A549 (cell line): Measurements from ENCODE around the gene SIVA1. TPM values are rescaled to one million over a fixed set of nuclear protein-coding genes. Genes with fewer than 3 reads are reported as not detected.

ENCODE experiments used
- ATAC-seq, 2 experiments: fragments of 200-7000 bp in 1 of 2; fragments of >200 bp in 1 of 2; cut with Nextera tagmentation in 1 of 2; cut with Tn5 transposase in 1 of 2; 3 replicates each; pipeline versions ENCODE4 v1.8.0 to v1.9.1; 2018 to 2020; ENCODE audit warnings: mild to moderate bottlenecking in 1 of 2, moderate library complexity in 1 of 2
- CTCF ChIA-PET: fragments of 300-600 bp; sonication (Branson Sonifier 250); formaldehyde crosslinking; extraction: SDS; loops from one replicate; lab custom pipeline; 2021; ENCODE audit warnings: antibody characterized with exemption, inconsistent platforms; lab: Yijun Ruan, JAX
- POLR2A ChIA-PET: fragments of 350-600 bp; formaldehyde crosslinking; extraction: SDS; loops from one replicate; lab custom pipeline; 2021; ENCODE audit warnings: antibody characterized with exemption, inconsistent platforms; lab: Yijun Ruan, JAX
- DNase-seq, 2 experiments: peaks; one replicate each; pipeline versions ENCODE4 v3.0.0 to v3.0.0-alpha.2; 2011 to 2016; ENCODE audit warnings: low read depth in 1 of 2, low spot score in 1 of 2
- FAIRE-seq: peaks from 2 replicates; lab custom pipeline; 2011; peaks lifted over from hg19 to GRCh38; lab: Jason Lieb, UNC
- H3K27ac ChIP-seq, 2 experiments: fragments of >200 bp; sonication (Bioruptor Twin); formaldehyde crosslinking; 3 replicates each; pipeline ENCODE4 v1.5.1; 2016 to 2017
- H3K4me1 ChIP-seq: fragments of >200 bp; sonication (Bioruptor Twin); formaldehyde crosslinking; 3 replicates; pipeline ENCODE4 v1.6.1; 2016
- H3K4me2 ChIP-seq: fragments of >200 bp; sonication (Bioruptor Twin); formaldehyde crosslinking; 3 replicates; pipeline ENCODE4 v1.6.1; 2016
- H3K4me3 ChIP-seq: fragments of >200 bp; sonication (Bioruptor Twin); formaldehyde crosslinking; 3 replicates; pipeline ENCODE4 v1.5.1; 2016
- H3K9me3 ChIP-seq: fragments of >200 bp; sonication (Bioruptor Twin); formaldehyde crosslinking; 3 replicates; pipeline ENCODE4 v1.6.1; 2016
- BHLHE40 ChIP-seq: IDR thresholded peaks from 2 replicates; pipeline ENCODE4 v1.6.1; 2012; ENCODE audit warnings: low read depth, low read length, inconsistent platforms
- CBX2 ChIP-seq: fragments of 200-600 bp; sonication (generic); IDR thresholded peaks from 2 replicates; pipeline ENCODE4 v1.6.1; 2016; ENCODE audit warnings: low read depth, mild to moderate bottlenecking, borderline replicate concordance
- CBX8 ChIP-seq: fragments of 200-600 bp; sonication (generic); IDR thresholded peaks from 2 replicates; pipeline ENCODE4 v1.6.1; 2016
- CEBPB ChIP-seq, 2 experiments: fragments of >200 bp in 1 of 2; sonication (Bioruptor Twin) in 1 of 2; formaldehyde crosslinking in 1 of 2; IDR thresholded peaks; 2 replicates each; pipeline ENCODE4 v1.6.1; 2012 to 2016
- CHD4 ChIP-seq: fragments of 200-600 bp; sonication (generic); IDR thresholded peaks from 2 replicates; pipeline ENCODE4 v1.6.1; 2016; ENCODE audit warnings: antibody characterized with exemption, mild to moderate bottlenecking, borderline replicate concordance
- HEYL ChIP-seq: fragments of 250-450 bp; sonication (Bioruptor Pico); IDR thresholded peaks from 2 replicates; pipeline ENCODE4 v1.8.0; 2021; ENCODE audit warnings: mild to moderate bottlenecking, moderate library complexity
- HOXA7 ChIP-seq: fragments of 250-450 bp; sonication (Bioruptor Pico); IDR thresholded peaks from 2 replicates; pipeline ENCODE4 v1.5.0; 2020; ENCODE audit warnings: mild to moderate bottlenecking, moderate library complexity
- JUNB ChIP-seq: fragments of >200 bp; sonication (Bioruptor Twin); formaldehyde crosslinking; IDR thresholded peaks from 2 replicates; pipeline ENCODE4 v1.6.1; 2016
- KDM1A ChIP-seq: fragments of 200-600 bp; sonication (generic); IDR thresholded peaks from 2 replicates; pipeline ENCODE4 v1.6.1; 2016; ENCODE audit warnings: low read depth, mild to moderate bottlenecking
- MAZ ChIP-seq: fragments of 150-350 bp; IDR thresholded peaks from 2 replicates; pipeline ENCODE4 v1.6.1; 2014; ENCODE audit warnings: antibody characterized with exemption, low read depth, low read length, borderline replicate concordance
- MYC ChIP-seq: IDR thresholded peaks from 2 replicates; pipeline ENCODE4 v1.6.1; 2012; ENCODE audit warnings: mild to moderate bottlenecking, inconsistent platforms, low read length, improper control_type of control experiment, borderline replicate concordance
- NFE2L2 ChIP-seq: fragments of 150-350 bp; conservative IDR thresholded peaks from 2 replicates; pipeline ENCODE4 v1.6.1; 2014; ENCODE audit warnings: low read length
- NR3C1 ChIP-seq: fragments of >200 bp; sonication (Bioruptor Twin); formaldehyde crosslinking; IDR thresholded peaks from 3 replicates; pipeline ENCODE4 v1.6.1; 2017
- PHF8 ChIP-seq: fragments of 200-600 bp; sonication (generic); IDR thresholded peaks from 2 replicates; pipeline ENCODE4 v1.6.1; 2016; ENCODE audit warnings: low read depth, mild to moderate bottlenecking, antibody characterized with exemption, moderate library complexity, borderline replicate concordance
- RAD21 ChIP-seq, 2 experiments: fragments of >200 bp in 1 of 2; sonication (Bioruptor Twin) in 1 of 2; formaldehyde crosslinking in 1 of 2; IDR thresholded peaks in 1 of 2; conservative IDR thresholded peaks in 1 of 2; 2 replicates in 1 of 2; 3 replicates in 1 of 2; pipeline ENCODE4 v1.6.1; 2012 to 2018; ENCODE audit warnings: inconsistent platforms in 1 of 2
- RARB ChIP-seq: fragments of 250-450 bp; sonication (Bioruptor Pico); IDR thresholded peaks from 2 replicates; pipeline ENCODE4 v1.8.0; 2021; ENCODE audit warnings: mild to moderate bottlenecking, moderate library complexity
- RCOR1 ChIP-seq: fragments of 150-350 bp; IDR thresholded peaks from 2 replicates; pipeline ENCODE4 v1.6.1; 2014; ENCODE audit warnings: antibody characterized with exemption, low read length, low read depth
- RFX5 ChIP-seq: fragments of 450-650 bp; IDR thresholded peaks from 2 replicates; pipeline ENCODE4 v1.7.1; 2014; ENCODE audit warnings: antibody characterized with exemption, mild to moderate bottlenecking, moderate library complexity
- TFCP2L1 ChIP-seq: fragments of 250-450 bp; sonication (Bioruptor Pico); IDR thresholded peaks from 2 replicates; pipeline ENCODE4 v1.5.0; 2021; ENCODE audit warnings: mild to moderate bottlenecking
- TP53 ChIP-seq: fragments of 250-450 bp; sonication (Bioruptor Pico); IDR thresholded peaks from 2 replicates; pipeline ENCODE4 v1.5.0; 2021; ENCODE audit warnings: mild to moderate bottlenecking, moderate library complexity
- ZC3H11A ChIP-seq: fragments of 450-650 bp; IDR thresholded peaks from 2 replicates; pipeline ENCODE4 v1.6.1; 2014; ENCODE audit warnings: antibody characterized with exemption, mild to moderate bottlenecking
- ZFP36 ChIP-seq: fragments of 450-650 bp; IDR thresholded peaks from 2 replicates; pipeline ENCODE4 v1.6.1; 2014; ENCODE audit warnings: borderline replicate concordance; ENCODE audit not compliant: partially characterized antibody
- WGBS: methylation state at CpG from one replicate; pipeline ENCODE4 v1.1.6; 2017; ENCODE audit errors: missing lambda C conversion rate; 5-methylcytosine and 5-hydroxymethylcytosine counted together
- polyA plus RNA-seq, 4 experiments: library from polyadenylated mRNA; depleted of rRNA in 3 of 4; stranded (reverse); fragments of >200 nt; fragmentation: RNase III in 1 of 4; extraction: RNeasy Plus Mini Kit Qiagen cat#74134 plus additional on column Dnase treatment in 1 of 4; gene quantifications; 2 replicates in 3 of 4; 3 replicates in 1 of 4; pipeline ENCODE4 v1.2.3, GENCODE V29; 2011 to 2017
- TF ChIP-seq, protein P1 (sequence below): fragments of 450-650 bp; IDR thresholded peaks from 2 replicates; pipeline ENCODE4 v1.6.1; 2014; ENCODE audit warnings: antibody characterized with exemption
- TF ChIP-seq, protein P2 (sequence below): fragments of >200 bp; sonication (Bioruptor Twin); formaldehyde crosslinking; IDR thresholded peaks from 2 replicates; pipeline ENCODE4 v1.6.1; 2016
- TF ChIP-seq, protein P3 (sequence below): IDR thresholded peaks from 2 replicates; pipeline ENCODE4 v1.6.1; 2012
- TF ChIP-seq, protein P4 (sequence below): fragments of >200 bp; sonication (Bioruptor Twin); formaldehyde crosslinking; IDR thresholded peaks from 3 replicates; pipeline ENCODE4 v1.6.1; 2016

Gene SIVA1
- polyA plus RNA-seq, 2 of the 4 experiments (the other 2 are of a cell fraction): 90.0 to 169 TPM

DNA sequence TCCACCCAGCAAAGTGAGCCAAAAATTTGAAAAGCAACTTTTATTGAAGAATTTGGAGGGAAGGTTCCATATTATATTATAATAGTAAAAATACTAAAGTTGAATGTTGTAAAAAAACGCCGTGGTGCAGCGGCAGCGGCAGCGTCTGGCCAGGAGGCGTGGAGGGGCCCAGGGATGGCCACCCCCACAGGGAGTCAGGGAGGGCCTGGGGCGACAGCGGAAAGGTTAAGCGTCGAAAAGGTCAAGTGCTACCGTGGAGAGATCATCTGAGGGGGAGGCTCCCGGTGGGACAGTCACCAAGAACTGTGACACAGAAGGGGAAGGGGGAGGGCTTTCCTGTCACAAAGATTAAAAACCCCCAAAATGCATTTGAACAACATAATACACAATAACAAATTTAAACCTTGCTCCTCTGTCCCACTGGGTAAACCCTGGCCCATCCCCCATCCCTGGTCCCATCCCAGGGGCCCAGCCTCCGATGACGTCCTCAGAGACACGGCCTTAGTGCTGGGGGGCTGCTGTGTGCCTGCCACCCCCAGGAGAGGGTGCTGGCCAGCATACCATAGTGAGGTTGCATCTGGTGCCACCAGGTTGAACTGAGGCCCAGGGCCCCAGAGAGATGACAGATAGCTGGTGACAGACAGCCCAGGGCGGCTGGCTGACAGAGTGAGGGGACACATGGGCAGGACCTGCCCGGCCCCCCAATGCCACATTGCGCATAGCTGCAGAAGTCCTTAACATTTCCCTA lies 16.6 kb downstream of the SIVA1 start:
- ATAC-seq: no peak
- no peak for FAIRE-seq
- TF ChIP-seq RARB (CRISPR knock-in tag) (no peak), MYC (no peak), NFE2L2 (no peak), MAZ (no peak), JUNB (no peak), TP53 (CRISPR knock-in tag) (no peak), PHF8 (no peak), BHLHE40 (no peak), CBX2 (no peak), CBX8 (no peak), RCOR1 (no peak)
- TF ChIP-seq, protein P1, sequence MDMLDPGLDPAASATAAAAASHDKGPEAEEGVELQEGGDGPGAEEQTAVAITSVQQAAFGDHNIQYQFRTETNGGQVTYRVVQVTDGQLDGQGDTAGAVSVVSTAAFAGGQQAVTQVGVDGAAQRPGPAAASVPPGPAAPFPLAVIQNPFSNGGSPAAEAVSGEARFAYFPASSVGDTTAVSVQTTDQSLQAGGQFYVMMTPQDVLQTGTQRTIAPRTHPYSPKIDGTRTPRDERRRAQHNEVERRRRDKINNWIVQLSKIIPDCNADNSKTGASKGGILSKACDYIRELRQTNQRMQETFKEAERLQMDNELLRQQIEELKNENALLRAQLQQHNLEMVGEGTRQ: no peak
- TF ChIP-seq, protein P2, sequence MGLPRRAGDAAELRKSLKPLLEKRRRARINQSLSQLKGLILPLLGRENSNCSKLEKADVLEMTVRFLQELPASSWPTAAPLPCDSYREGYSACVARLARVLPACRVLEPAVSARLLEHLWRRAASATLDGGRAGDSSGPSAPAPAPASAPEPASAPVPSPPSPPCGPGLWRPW: no peak
- Histone ChIP-seq H3K4me2 (no peak overlapping the region), H3K4me1 (peaks cover 14% of the 10 kb centered on the region), H3K4me3 (no peak overlapping the region), H3K9me3 (peaks cover 2% of the 10 kb centered on the region; the same call in 1 of the 3 replicates), H3K27ac (peak overlapping the region in 1 of 2 experiments; percentile 82; a peak in 2 of 6 replicates)
- POLR2A ChIA-PET: interaction anchor here (1.5 kb wide), 1 partner anchor 57 kb away, joined by 3 read pairs; no protein-coding TSS in a partner anchor
- CTCF ChIA-PET: interaction anchor here (0.6 to 9.3 kb wide), 28 partner anchors 9 to 278 kb away, joined by 3 to 88 read pairs (median 6); partner anchors contain the start of genes ADSS1 and SIVA1
- WGBS: 78% methylated on average over 18 of the region's 18 CpGs
- DNase-seq: no peak

DNA sequence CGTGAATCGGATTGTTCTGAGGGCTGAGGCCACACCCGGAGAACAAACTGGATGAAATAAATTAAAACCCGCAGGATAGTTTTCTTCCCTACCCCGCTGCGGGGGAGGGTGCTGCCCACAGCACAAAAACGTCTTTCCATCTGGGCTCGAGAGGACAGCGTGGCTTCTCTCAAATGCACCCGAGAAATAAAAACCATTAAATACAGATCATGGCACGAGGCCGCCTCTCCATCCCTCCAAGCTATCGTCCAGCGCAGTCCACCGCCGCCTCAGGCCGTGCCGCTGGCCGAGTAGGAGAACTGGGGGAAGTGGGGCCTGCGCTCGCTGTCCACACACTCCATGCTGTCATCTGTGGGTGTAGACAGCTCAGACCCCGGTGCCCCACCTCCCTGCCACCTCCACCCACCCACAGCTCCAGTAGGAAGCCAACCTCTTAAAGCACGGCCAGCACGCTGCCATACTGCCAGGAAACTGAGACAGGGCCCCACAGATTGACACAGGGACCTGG lies 17.2 kb downstream of the SIVA1 start:
- FAIRE-seq (no peak), ATAC-seq (no peak), DNase-seq (no peak)
- ChIA-PET POLR2A (no interaction called here), CTCF (interaction anchor here (0.8 to 9.3 kb wide), 7 partner anchors 9 to 199 kb away, joined by 3 to 88 read pairs (median 6); no protein-coding TSS in a partner anchor)
- TF ChIP-seq NR3C1 (no peak), MYC (no peak), HEYL (CRISPR knock-in tag) (no peak), HOXA7 (no peak), CHD4 (no peak), RFX5 (no peak), ZFP36 (no peak), CEBPB (IDR thresholded peaks at IDR 0.05) (no peak), PHF8 (no peak), KDM1A (no peak), ZC3H11A (no peak), TFCP2L1 (CRISPR knock-in tag) (no peak), RAD21 (conservative IDR thresholded peaks at IDR 0.05 in 1 of 2, IDR thresholded peaks at IDR 0.05 in 1 of 2) (no peak)
- TF ChIP-seq, protein P3, sequence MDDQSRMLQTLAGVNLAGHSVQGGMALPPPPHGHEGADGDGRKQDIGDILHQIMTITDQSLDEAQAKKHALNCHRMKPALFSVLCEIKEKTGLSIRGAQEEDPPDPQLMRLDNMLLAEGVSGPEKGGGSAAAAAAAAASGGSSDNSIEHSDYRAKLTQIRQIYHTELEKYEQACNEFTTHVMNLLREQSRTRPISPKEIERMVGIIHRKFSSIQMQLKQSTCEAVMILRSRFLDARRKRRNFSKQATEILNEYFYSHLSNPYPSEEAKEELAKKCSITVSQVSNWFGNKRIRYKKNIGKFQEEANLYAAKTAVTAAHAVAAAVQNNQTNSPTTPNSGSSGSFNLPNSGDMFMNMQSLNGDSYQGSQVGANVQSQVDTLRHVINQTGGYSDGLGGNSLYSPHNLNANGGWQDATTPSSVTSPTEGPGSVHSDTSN: no peak
- TF ChIP-seq, protein P4, sequence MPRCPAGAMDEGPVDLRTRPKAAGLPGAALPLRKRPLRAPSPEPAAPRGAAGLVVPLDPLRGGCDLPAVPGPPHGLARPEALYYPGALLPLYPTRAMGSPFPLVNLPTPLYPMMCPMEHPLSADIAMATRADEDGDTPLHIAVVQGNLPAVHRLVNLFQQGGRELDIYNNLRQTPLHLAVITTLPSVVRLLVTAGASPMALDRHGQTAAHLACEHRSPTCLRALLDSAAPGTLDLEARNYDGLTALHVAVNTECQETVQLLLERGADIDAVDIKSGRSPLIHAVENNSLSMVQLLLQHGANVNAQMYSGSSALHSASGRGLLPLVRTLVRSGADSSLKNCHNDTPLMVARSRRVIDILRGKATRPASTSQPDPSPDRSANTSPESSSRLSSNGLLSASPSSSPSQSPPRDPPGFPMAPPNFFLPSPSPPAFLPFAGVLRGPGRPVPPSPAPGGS: no peak
- peaks cover 14% of the 10 kb centered on the region for H3K4me1 ChIP-seq
- H3K4me3 ChIP-seq: no peak overlapping the region
- 85% methylated on average over 24 of the region's 24 CpGs for WGBS
- no peak overlapping the region for H3K4me2 ChIP-seq
- peaks cover 2% of the 10 kb centered on the region; the same call in 1 of the 3 replicates for H3K9me3 ChIP-seq
- H3K27ac ChIP-seq: no peak overlapping the region
